Measurements from ENCODE around the gene TTC39B.
"Not testable (repeated sequence)": the region's sequence is repeated elsewhere in the genome, so short reads cannot be mapped to it uniquely, and the experiment has no call there.

GRCh38 chr9:15322695-15323094 is 15.7 kb upstream of the TTC39B start:
- TF ChIP-seq CTCF (IDR thresholded peaks at IDR 0.05; ENCODE audit: low read depth, low read length, missing input control); GABPA (IDR thresholded peaks at IDR 0.05 in 1 of 2, conservative IDR thresholded peaks at IDR 0.05 in 1 of 2); TAF1 (conservative IDR thresholded peaks at IDR 0.05); ZBTB33 (IDR thresholded peaks at IDR 0.05); RAD21 (IDR thresholded peaks at IDR 0.05); EGR1 (IDR thresholded peaks at IDR 0.05; ENCODE audit: low read depth in 2 of 2); YY1 (IDR thresholded peaks at IDR 0.05); MAX (IDR thresholded peaks at IDR 0.05); JUND (IDR thresholded peaks at IDR 0.05): not testable (repeated sequence)
